Glutamatergic neuron (in vitro differentiated cells): ENCODE results near the gene UNC5B. TPM values are rescaled to one million over a fixed set of nuclear protein-coding genes. Genes with fewer than 3 reads are reported as not detected.

ENCODE experiments used
- DNase-seq: peaks from one replicate; pipeline ENCODE4 v3.0.0; 2022
- H3K27ac Mint-ChIP-seq: one replicate; pipeline ENCODE4 v1.8.0; 2020; ENCODE audit warnings: mild to moderate bottlenecking, mixed read lengths, inconsistent platforms; ENCODE audit not compliant: unreplicated experiment
- H3K27me3 Mint-ChIP-seq: one replicate; pipeline ENCODE4 v1.8.0; 2020; ENCODE audit warnings: mild to moderate bottlenecking, moderate library complexity, mixed read lengths, inconsistent platforms; ENCODE audit not compliant: unreplicated experiment
- H3K36me3 Mint-ChIP-seq: one replicate; pipeline ENCODE4 v1.8.0; 2020; ENCODE audit warnings: mild to moderate bottlenecking, mixed read lengths, inconsistent platforms; ENCODE audit not compliant: unreplicated experiment
- H3K4me1 Mint-ChIP-seq: one replicate; pipeline ENCODE4 v1.8.0; 2020; ENCODE audit warnings: mild to moderate bottlenecking, low read depth, mixed read lengths, inconsistent platforms; ENCODE audit not compliant: unreplicated experiment
- H3K4me3 Mint-ChIP-seq: one replicate; pipeline ENCODE4 v1.8.0; 2020; ENCODE audit warnings: mild to moderate bottlenecking, mixed read lengths, inconsistent platforms; ENCODE audit not compliant: unreplicated experiment
- H3K9me3 Mint-ChIP-seq: one replicate; pipeline ENCODE4 v1.8.0; 2020; ENCODE audit warnings: mild to moderate bottlenecking, moderate library complexity, mixed read lengths, inconsistent platforms; ENCODE audit not compliant: unreplicated experiment
- CTCF ChIP-seq: fragments of 200-600 bp; sonication (generic); IDR thresholded peaks from one replicate; pipeline ENCODE4 v1.5.0; 2021; ENCODE audit not compliant: partially characterized antibody, unreplicated experiment
- total RNA-seq: library from RNA; stranded (reverse); fragmentation: NEBNext Ultra II Directional; extraction: Animal tissue kit (Norgen Biotek cat#: 25700); gene quantifications from one replicate; pipeline ENCODE4 v1.2.1, GENCODE V29; 2021; ENCODE audit not compliant: unreplicated experiment

UNC5B gene
- total RNA-seq, 1 donor from 2014 or later: 22.6 TPM

- Mint-ChIP-seq H3K4me1 (peaks cover 24% of the 10 kb centered on the region), H3K9me3 (peaks cover 2% of the 10 kb centered on the region), H3K4me3 (no peak overlapping the region), H3K27ac (no peak overlapping the region), H3K27me3 (peaks cover 8% of the 10 kb centered on the region), H3K36me3 (no peaks in the 10 kb centered on the region)
- DNase-seq: no peak
- TF ChIP-seq CTCF: no peak
These were observed 29.7 kb downstream of the UNC5B start for GRCh38 chr10:71241830-71242621.

GRCh38 chr10:71242622-71243009 lies 30.2 kb downstream of the UNC5B start:
- TF ChIP-seq CTCF: no peak
- peaks cover 2% of the 10 kb centered on the region for H3K9me3 Mint-ChIP-seq
- no peak overlapping the region for H3K27ac Mint-ChIP-seq
- peaks cover 24% of the 10 kb centered on the region for H3K4me1 Mint-ChIP-seq
- H3K36me3 Mint-ChIP-seq: no peaks in the 10 kb centered on the region
- peaks cover 8% of the 10 kb centered on the region for H3K27me3 Mint-ChIP-seq
- no peak overlapping the region for H3K4me3 Mint-ChIP-seq
- no peak for DNase-seq

- no peak for TF ChIP-seq CTCF
- no peak overlapping the region for H3K27ac Mint-ChIP-seq
- DNase-seq: no peak
- peaks cover 8% of the 10 kb centered on the region for H3K27me3 Mint-ChIP-seq
- peaks cover 30% of the 10 kb centered on the region for H3K4me1 Mint-ChIP-seq
- no peaks in the 10 kb centered on the region for H3K36me3 Mint-ChIP-seq
- no peak overlapping the region for H3K4me3 Mint-ChIP-seq
- H3K9me3 Mint-ChIP-seq: peaks cover 4% of the 10 kb centered on the region
These were observed 31.5 kb downstream of the UNC5B start for GRCh38 chr10:71243756-71244395.

- no peak overlapping the region for H3K27ac Mint-ChIP-seq
- peaks cover 32% of the 10 kb centered on the region for H3K4me1 Mint-ChIP-seq
- H3K27me3 Mint-ChIP-seq: peaks cover 9% of the 10 kb centered on the region
- H3K36me3 Mint-ChIP-seq: no peaks in the 10 kb centered on the region
- no peak for TF ChIP-seq CTCF
- peaks cover 4% of the 10 kb centered on the region for H3K9me3 Mint-ChIP-seq
- H3K4me3 Mint-ChIP-seq: no peak overlapping the region
- DNase-seq: no peak
These were observed 32.4 kb downstream of the UNC5B start for GRCh38 chr10:71244431-71245419.
